Coronary artery (tissue), 2 donors: Measurements from ENCODE around the gene CIT.

Experiments
- DNase-seq: peaks from one replicate; pipeline ENCODE4 v3.0.0-alpha.2; 2017; ENCODE audit warnings: low spot score
- H3K27ac ChIP-seq, 2 donors: fragments of 200-600 bp; sonication (generic); one replicate each; pipeline ENCODE4 v1.5.1; 2016 to 2019
- H3K4me3 ChIP-seq: fragments of 200-600 bp; sonication (generic); 2 replicates; pipeline ENCODE4 v1.5.1; 2016; ENCODE audit warnings: mild to moderate bottlenecking, moderate library complexity
- TF ChIP-seq, protein P1 (sequence below): fragments of 200-600 bp; sonication (generic); IDR thresholded peaks from one replicate; pipeline ENCODE4 v1.5.1; 2019; ENCODE audit warnings: antibody characterized with exemption

The CIT gene

DNA sequence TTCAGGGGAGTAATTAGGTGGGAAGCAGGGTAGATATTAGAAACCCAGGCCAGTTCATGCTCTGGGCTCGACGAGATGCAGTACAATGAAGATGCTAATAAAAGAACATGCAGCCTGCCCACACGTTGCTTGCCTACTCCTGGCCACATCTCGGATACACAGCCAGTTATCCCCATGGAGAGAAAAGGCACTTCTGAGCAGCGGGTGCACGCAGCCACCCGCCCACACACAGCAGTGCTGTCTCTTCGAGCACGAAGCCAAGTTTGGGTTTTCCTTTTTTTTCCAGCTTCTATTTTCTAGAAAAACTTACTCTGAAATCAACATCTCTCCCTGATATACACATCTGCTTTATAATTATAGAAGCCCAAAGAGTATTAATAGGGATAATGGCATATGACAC, 85.7 kb downstream of the CIT start:
- no peak overlapping the region for H3K27ac ChIP-seq
- TF ChIP-seq, protein P1, sequence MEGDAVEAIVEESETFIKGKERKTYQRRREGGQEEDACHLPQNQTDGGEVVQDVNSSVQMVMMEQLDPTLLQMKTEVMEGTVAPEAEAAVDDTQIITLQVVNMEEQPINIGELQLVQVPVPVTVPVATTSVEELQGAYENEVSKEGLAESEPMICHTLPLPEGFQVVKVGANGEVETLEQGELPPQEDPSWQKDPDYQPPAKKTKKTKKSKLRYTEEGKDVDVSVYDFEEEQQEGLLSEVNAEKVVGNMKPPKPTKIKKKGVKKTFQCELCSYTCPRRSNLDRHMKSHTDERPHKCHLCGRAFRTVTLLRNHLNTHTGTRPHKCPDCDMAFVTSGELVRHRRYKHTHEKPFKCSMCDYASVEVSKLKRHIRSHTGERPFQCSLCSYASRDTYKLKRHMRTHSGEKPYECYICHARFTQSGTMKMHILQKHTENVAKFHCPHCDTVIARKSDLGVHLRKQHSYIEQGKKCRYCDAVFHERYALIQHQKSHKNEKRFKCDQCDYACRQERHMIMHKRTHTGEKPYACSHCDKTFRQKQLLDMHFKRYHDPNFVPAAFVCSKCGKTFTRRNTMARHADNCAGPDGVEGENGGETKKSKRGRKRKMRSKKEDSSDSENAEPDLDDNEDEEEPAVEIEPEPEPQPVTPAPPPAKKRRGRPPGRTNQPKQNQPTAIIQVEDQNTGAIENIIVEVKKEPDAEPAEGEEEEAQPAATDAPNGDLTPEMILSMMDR: no peak
- no peak overlapping the region for H3K4me3 ChIP-seq
- DNase-seq: no peak

DNA sequence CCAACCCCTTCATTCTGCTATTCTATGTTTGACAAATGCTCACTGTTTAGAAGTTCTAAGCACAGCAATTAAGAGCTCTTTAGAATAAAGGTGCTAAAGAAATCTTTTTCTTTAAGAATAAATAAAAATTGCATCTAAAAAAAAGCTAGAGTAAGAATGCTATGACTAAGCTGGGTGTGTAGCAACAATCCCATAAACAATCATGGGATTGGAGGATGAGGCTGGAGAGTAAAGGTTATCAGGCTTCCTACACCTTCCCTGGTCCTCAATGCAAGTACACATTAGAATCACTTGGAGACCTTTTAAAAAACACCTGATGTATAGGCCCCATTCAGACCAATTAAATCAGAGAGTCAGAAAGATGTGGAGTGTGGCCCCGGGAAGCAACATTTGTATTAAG, 88.3 kb downstream of the CIT start:
- H3K27ac ChIP-seq: no peak overlapping the region
- no peak overlapping the region for H3K4me3 ChIP-seq
- TF ChIP-seq, protein P1: no peak
- no peak for DNase-seq

DNA sequence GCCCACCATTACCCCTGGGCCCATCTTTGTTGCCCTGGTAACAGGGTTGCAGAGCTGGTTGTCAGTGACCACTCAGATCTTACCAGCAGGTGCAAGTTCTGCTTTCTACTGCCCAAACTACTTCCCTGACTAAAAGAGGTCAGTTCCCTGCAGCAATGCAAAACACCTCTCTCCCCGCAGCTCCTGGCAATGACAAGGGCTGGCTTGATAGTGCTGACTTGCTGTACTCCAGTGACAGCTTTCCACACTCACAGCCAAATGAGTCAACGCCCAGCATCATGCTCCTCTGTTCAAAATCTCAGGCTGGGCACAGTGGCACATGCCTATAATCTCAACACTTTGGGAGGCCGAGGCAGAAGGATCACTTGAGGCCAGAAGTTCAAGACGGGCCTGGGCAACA, 90.6 kb downstream of the CIT start:
- H3K27ac ChIP-seq: no peak overlapping the region
- no peak overlapping the region for H3K4me3 ChIP-seq
- TF ChIP-seq, protein P1: no peak
- no peak for DNase-seq

DNA sequence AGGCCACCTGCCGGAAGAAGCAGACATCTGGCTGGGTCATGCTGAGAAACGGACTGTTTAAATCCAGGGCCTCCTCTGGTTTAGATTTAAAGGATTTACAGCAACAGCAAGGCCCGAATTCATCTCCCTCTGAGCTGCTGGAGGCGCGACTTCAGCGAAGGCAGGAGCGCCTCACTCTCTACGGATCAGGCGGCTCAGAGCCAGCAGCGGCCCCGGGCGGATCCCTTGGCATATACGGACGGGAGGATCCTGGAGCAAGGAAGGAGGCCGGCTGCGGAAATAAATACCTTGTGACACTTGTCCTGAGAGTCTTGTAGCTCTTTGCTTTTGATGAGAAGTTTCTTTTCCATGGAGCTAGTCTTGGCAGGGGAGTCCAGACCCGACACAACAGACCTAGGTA, 92.4 kb downstream of the CIT start:
- TF ChIP-seq, protein P1: no peak
- Histone ChIP-seq H3K4me3 (no peak overlapping the region), H3K27ac (no peak overlapping the region)
- no peak for DNase-seq

DNA sequence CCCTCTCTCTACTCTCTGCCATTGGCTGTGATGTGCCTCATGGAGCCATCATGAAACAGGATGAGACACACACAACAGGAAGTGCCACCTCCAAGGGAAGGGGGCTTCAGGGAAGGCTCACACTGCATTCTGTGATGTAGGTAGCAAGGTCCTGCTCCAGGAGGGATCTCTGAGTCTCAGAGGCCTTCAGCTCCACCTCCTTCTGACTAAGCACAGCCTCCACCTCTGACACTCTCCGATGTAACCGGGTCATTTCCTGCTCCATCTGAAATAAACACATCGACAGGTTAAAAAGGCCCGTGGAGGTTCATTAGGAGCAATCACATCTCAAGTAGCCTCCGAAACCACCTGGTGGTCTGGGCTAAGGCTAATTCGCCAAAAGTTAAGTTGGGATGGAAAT, 93.3 kb downstream of the CIT start:
- TF ChIP-seq, protein P1: no peak
- H3K27ac ChIP-seq: no peak overlapping the region
- no peak for DNase-seq

DNA sequence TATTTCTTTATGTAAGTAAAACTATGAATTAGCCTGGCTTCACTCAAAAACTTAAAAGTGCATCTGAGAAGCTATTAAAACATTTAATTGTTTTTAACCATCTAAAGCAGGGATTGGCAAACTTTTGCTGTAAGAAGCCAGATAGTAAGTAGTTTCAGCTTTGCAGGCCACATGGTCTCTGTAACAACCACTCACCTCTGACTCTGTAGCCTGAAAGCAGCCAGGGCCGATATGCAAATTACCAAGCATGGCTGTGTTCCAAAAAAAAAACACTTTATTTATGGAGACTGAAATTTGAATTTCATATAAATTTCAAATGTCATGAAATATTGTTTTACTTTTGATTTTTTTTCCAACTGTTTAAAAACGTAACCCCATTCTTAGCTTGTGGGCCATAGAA, 95.3 kb downstream of the CIT start:
- H3K27ac ChIP-seq: no peak overlapping the region
- TF ChIP-seq, protein P1: no peak
- H3K4me3 ChIP-seq: no peak overlapping the region
- DNase-seq: no peak

More for the DNA sequence above, 93.3 kb downstream of the CIT start:
- H3K4me3 ChIP-seq: no peak overlapping the region

DNA sequence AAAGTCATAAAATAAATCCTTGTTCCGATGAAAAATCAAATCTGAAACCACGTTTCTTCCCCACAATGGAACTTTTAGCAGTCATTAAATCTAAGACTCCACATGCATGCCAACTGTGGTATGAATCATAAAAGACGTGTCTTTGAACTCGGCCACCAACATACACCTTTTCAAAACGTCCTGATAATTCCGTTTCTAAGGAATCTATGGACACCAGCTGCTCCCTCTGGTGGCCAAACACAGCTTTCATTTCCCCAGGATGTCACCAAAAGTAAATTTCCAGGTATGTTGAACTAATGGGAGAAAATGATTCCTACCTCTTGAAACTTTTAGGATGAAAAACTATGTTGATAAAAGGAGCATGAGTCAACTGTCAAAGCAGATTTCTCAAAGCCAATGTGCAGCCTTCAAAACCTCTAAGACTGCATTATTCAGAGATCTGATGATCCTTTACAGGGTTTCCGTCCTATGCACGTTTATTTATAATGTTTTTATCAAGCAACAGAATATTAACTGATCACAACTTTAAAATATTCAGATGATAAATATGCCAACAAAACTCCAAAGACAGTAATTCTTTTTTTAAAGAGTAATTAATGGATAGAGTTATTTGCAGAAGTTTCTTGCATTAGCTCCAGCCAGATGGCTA, 96.2 kb downstream of the CIT start:
- TF ChIP-seq, protein P1: peak; percentile 41
- DNase-seq: no peak

More for the DNA sequence above, 96.2 kb downstream of the CIT start:
- Histone ChIP-seq H3K4me3 (no peak overlapping the region), H3K27ac (no peak overlapping the region)
